ENCODE data around the gene NPIPB2. TPM values are rescaled to one million over a fixed set of nuclear protein-coding genes. Genes with fewer than 3 reads are reported as not detected.

NPIPB2 gene
- total and polyA plus RNA-seq, 2 of the 13 experiments (the other 11 are each of a cell fraction or from before 2014, with no cell fraction given): 1.8 to 4.1 TPM

DNA sequence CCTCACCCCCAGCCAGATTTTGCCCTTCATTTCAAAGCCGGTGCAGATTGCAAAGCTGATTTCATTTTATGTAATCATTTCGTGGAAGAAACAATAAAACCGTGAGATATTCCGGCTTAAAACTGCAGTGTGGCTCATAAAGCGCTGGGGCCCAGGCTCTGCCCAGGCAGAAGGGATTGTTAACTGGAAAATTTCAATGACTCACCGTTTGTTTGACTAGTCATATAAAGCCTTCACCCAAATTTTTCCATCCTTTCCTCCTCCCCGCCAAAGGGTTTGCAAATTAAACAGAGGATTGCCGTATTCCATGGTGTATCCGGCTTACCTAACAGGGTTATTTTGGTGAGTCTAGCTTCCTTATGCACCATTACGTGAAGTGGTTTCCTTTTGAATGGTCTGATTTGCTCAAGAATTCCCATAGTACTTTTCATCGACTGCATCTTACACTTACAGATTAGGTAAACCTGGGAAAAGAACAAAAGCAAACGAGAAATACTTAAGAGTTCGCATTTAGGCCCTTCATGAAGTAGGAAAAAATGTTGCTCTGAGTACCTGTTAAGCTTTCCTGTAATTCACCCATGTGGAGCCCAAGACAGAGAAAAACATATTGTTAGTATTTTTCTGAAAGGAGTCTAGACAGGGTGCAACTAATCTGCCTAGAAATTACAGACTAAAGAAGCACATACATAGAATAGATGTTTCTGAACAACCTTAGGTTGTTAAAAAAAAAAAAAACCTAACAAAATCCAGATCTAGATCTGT is 25.1 kb downstream of the NPIPB2 start (continued):
- TF ChIP-seq, protein P1, sequence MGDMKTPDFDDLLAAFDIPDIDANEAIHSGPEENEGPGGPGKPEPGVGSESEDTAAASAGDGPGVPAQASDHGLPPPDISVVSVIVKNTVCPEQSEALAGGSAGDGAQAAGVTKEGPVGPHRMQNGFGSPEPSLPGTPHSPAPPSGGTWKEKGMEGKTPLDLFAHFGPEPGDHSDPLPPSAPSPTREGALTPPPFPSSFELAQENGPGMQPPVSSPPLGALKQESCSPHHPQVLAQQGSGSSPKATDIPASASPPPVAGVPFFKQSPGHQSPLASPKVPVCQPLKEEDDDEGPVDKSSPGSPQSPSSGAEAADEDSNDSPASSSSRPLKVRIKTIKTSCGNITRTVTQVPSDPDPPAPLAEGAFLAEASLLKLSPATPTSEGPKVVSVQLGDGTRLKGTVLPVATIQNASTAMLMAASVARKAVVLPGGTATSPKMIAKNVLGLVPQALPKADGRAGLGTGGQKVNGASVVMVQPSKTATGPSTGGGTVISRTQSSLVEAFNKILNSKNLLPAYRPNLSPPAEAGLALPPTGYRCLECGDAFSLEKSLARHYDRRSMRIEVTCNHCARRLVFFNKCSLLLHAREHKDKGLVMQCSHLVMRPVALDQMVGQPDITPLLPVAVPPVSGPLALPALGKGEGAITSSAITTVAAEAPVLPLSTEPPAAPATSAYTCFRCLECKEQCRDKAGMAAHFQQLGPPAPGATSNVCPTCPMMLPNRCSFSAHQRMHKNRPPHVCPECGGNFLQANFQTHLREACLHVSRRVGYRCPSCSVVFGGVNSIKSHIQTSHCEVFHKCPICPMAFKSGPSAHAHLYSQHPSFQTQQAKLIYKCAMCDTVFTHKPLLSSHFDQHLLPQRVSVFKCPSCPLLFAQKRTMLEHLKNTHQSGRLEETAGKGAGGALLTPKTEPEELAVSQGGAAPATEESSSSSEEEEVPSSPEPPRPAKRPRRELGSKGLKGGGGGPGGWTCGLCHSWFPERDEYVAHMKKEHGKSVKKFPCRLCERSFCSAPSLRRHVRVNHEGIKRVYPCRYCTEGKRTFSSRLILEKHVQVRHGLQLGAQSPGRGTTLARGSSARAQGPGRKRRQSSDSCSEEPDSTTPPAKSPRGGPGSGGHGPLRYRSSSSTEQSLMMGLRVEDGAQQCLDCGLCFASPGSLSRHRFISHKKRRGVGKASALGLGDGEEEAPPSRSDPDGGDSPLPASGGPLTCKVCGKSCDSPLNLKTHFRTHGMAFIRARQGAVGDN (CRISPR knock-in tag; IDR thresholded peaks at IDR 0.05): no peak
- TF ChIP-seq, protein P2, sequence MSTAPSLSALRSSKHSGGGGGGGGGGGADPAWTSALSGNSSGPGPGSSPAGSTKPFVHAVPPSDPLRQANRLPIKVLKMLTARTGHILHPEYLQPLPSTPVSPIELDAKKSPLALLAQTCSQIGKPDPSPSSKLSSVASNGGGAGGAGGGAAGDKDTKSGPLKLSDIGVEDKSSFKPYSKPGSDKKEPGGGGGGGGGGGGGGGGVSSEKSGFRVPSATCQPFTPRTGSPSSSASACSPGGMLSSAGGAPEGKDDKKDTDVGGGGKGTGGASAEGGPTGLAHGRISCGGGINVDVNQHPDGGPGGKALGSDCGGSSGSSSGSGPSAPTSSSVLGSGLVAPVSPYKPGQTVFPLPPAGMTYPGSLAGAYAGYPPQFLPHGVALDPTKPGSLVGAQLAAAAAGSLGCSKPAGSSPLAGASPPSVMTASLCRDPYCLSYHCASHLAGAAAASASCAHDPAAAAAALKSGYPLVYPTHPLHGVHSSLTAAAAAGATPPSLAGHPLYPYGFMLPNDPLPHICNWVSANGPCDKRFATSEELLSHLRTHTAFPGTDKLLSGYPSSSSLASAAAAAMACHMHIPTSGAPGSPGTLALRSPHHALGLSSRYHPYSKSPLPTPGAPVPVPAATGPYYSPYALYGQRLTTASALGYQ (CRISPR knock-in tag; IDR thresholded peaks at IDR 0.05): no peak; the same call in 1 of the 2 replicates
- TF ChIP-seq ZSCAN29 (CRISPR knock-in tag; conservative IDR thresholded peaks at IDR 0.05) (no peak; the same call in 1 of the 2 replicates), ZNF672 (CRISPR knock-in tag; IDR thresholded peaks at IDR 0.05) (no peak), KDM3A (CRISPR knock-in tag; IDR thresholded peaks at IDR 0.05; ENCODE audit: low read depth) (no peak), ZNF879 (CRISPR knock-in tag; IDR thresholded peaks at IDR 0.05) (no peak), ZNF530 (CRISPR knock-in tag; IDR thresholded peaks at IDR 0.05; ENCODE audit: low read depth) (no peak), ZSCAN12 (CRISPR knock-in tag; IDR thresholded peaks at IDR 0.05) (peak; percentile 17), ATF7-NPFF (CRISPR knock-in tag; IDR thresholded peaks at IDR 0.05; ENCODE audit: low read depth) (no peak; the same call in 1 of the 2 replicates), ARNT (IDR thresholded peaks at IDR 0.05) (no peak)
- TF ChIP-seq, protein P3, sequence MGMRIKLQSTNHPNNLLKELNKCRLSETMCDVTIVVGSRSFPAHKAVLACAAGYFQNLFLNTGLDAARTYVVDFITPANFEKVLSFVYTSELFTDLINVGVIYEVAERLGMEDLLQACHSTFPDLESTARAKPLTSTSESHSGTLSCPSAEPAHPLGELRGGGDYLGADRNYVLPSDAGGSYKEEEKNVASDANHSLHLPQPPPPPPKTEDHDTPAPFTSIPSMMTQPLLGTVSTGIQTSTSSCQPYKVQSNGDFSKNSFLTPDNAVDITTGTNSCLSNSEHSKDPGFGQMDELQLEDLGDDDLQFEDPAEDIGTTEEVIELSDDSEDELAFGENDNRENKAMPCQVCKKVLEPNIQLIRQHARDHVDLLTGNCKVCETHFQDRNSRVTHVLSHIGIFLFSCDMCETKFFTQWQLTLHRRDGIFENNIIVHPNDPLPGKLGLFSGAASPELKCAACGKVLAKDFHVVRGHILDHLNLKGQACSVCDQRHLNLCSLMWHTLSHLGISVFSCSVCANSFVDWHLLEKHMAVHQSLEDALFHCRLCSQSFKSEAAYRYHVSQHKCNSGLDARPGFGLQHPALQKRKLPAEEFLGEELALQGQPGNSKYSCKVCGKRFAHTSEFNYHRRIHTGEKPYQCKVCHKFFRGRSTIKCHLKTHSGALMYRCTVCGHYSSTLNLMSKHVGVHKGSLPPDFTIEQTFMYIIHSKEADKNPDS (CRISPR knock-in tag; IDR thresholded peaks at IDR 0.05): no peak; the same call in 1 of the 2 replicates
- TF ChIP-seq, protein P4, sequence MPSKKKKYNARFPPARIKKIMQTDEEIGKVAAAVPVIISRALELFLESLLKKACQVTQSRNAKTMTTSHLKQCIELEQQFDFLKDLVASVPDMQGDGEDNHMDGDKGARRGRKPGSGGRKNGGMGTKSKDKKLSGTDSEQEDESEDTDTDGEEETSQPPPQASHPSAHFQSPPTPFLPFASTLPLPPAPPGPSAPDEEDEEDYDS (CRISPR knock-in tag; IDR thresholded peaks at IDR 0.05): peak; percentile 69; the same call in 1 of the 2 replicates
- TF ChIP-seq, protein P5, sequence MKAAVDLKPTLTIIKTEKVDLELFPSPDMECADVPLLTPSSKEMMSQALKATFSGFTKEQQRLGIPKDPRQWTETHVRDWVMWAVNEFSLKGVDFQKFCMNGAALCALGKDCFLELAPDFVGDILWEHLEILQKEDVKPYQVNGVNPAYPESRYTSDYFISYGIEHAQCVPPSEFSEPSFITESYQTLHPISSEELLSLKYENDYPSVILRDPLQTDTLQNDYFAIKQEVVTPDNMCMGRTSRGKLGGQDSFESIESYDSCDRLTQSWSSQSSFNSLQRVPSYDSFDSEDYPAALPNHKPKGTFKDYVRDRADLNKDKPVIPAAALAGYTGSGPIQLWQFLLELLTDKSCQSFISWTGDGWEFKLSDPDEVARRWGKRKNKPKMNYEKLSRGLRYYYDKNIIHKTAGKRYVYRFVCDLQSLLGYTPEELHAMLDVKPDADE (CRISPR knock-in tag; IDR thresholded peaks at IDR 0.05): peak; percentile 82; the same call in 1 of the 2 replicates
- TF ChIP-seq, protein P6, sequence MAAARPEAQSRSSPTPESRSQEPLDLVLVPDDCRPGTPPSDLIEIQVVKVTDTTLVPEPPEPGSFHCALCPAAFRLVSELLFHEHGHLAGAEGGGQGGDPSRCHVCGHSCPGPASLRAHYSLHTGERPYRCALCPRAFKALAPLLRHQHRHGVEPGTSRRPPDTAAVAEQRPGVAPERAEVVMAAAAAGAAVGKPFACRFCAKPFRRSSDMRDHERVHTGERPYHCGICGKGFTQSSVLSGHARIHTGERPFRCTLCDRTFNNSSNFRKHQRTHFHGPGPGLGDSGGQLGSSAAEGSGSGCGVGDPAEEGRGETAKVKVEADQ (CRISPR knock-in tag; IDR thresholded peaks at IDR 0.05; ENCODE audit: borderline replicate concordance): no peak
